ENCODE measurements around the gene SSTR3. TPM values are rescaled to one million over a fixed set of nuclear protein-coding genes. Genes with fewer than 3 reads are reported as not detected.
A peak's percentile ranks its signal among the peaks of the same experiment; 100 is the strongest.

The SSTR3 gene
- total and polyA plus RNA-seq, 2 of the 13 experiments (the other 11 are each of a cell fraction or from before 2014, with no cell fraction given), result 0.08 to 0.64 TPM

DNA sequence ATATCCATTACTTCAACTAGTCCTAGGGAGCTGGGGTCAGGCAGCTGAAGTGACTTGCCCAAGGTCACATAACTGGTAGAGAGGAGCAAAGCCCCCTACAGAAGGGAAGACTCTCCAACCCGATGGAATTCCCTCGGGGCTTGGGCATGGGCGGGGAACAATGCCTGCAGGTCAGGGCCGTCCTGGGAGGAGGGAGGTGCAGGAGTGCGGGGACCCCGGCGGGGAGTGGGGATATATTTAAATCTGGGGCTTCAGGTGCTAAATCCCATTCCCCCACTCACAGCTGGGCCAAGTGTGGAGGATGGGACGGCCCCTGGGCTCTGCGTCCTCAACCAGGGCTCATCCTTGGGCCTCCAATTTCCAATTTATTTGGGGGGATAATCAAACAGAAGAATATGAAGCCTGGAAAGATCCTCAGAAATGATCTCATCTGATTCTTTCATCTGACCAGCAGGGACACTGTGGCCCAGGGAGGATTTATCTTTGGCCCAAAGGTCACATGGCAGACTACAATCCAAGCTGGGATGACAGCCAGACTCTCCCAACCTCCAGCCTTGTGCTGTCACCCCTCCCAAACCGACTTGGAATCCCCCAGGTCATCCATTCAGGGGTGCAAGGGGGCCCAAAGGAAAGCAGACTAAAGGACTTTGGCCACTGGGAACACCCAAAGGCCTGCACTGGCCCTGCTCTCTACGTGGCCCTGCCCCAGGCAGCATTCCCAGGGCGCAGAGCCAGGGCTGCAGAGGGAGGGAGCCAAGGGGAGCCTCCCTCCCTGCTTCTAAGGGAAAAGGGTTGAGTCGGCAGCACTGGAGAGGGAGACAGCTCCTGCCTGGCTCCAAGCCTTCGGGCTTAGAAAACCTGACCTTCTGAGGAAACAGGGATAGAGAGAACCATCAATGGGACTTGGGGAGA lies 15.5 kb downstream of the SSTR3 start (continued):
- TF ChIP-seq, protein P1, sequence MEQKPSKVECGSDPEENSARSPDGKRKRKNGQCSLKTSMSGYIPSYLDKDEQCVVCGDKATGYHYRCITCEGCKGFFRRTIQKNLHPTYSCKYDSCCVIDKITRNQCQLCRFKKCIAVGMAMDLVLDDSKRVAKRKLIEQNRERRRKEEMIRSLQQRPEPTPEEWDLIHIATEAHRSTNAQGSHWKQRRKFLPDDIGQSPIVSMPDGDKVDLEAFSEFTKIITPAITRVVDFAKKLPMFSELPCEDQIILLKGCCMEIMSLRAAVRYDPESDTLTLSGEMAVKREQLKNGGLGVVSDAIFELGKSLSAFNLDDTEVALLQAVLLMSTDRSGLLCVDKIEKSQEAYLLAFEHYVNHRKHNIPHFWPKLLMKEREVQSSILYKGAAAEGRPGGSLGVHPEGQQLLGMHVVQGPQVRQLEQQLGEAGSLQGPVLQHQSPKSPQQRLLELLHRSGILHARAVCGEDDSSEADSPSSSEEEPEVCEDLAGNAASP (CRISPR knock-in tag; IDR thresholded peaks at IDR 0.05; ENCODE audit: borderline replicate concordance), result no peak; the same call in 1 of the 2 replicates
- TF ChIP-seq MXI1 (IDR thresholded peaks at IDR 0.05; ENCODE audit: borderline replicate concordance, low read depth, low read length) (no peak), LCORL (IDR thresholded peaks at IDR 0.05) (no peak), LCORL (CRISPR knock-in tag; IDR thresholded peaks at IDR 0.05) (peak; percentile 100), ZBTB1 (CRISPR knock-in tag; IDR thresholded peaks at IDR 0.05; ENCODE audit: borderline replicate concordance) (no peak), YY1 (IDR thresholded peaks at IDR 0.05; ENCODE audit: insufficient read depth, insufficient replicate concordance, low read depth, low read length) (no peak), PCBP1 (IDR thresholded peaks at IDR 0.05; ENCODE audit: borderline replicate concordance, low read depth, low read length) (no peak), NFKB2 (CRISPR knock-in tag; IDR thresholded peaks at IDR 0.05; ENCODE audit: borderline replicate concordance) (peak; percentile 40; the same call in 1 of the 2 replicates), ZNF329 (CRISPR knock-in tag; IDR thresholded peaks at IDR 0.05; ENCODE audit: low read depth) (no peak)
- TF ChIP-seq, protein P2, sequence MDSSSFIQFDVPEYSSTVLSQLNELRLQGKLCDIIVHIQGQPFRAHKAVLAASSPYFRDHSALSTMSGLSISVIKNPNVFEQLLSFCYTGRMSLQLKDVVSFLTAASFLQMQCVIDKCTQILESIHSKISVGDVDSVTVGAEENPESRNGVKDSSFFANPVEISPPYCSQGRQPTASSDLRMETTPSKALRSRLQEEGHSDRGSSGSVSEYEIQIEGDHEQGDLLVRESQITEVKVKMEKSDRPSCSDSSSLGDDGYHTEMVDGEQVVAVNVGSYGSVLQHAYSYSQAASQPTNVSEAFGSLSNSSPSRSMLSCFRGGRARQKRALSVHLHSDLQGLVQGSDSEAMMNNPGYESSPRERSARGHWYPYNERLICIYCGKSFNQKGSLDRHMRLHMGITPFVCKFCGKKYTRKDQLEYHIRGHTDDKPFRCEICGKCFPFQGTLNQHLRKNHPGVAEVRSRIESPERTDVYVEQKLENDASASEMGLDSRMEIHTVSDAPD (CRISPR knock-in tag; IDR thresholded peaks at IDR 0.05), result no peak
- TF ChIP-seq, protein P3, sequence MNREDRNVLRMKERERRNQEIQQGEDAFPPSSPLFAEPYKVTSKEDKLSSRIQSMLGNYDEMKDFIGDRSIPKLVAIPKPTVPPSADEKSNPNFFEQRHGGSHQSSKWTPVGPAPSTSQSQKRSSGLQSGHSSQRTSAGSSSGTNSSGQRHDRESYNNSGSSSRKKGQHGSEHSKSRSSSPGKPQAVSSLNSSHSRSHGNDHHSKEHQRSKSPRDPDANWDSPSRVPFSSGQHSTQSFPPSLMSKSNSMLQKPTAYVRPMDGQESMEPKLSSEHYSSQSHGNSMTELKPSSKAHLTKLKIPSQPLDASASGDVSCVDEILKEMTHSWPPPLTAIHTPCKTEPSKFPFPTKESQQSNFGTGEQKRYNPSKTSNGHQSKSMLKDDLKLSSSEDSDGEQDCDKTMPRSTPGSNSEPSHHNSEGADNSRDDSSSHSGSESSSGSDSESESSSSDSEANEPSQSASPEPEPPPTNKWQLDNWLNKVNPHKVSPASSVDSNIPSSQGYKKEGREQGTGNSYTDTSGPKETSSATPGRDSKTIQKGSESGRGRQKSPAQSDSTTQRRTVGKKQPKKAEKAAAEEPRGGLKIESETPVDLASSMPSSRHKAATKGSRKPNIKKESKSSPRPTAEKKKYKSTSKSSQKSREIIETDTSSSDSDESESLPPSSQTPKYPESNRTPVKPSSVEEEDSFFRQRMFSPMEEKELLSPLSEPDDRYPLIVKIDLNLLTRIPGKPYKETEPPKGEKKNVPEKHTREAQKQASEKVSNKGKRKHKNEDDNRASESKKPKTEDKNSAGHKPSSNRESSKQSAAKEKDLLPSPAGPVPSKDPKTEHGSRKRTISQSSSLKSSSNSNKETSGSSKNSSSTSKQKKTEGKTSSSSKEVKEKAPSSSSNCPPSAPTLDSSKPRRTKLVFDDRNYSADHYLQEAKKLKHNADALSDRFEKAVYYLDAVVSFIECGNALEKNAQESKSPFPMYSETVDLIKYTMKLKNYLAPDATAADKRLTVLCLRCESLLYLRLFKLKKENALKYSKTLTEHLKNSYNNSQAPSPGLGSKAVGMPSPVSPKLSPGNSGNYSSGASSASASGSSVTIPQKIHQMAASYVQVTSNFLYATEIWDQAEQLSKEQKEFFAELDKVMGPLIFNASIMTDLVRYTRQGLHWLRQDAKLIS (CRISPR knock-in tag; IDR thresholded peaks at IDR 0.05), result no peak
- TF ChIP-seq, protein P4, sequence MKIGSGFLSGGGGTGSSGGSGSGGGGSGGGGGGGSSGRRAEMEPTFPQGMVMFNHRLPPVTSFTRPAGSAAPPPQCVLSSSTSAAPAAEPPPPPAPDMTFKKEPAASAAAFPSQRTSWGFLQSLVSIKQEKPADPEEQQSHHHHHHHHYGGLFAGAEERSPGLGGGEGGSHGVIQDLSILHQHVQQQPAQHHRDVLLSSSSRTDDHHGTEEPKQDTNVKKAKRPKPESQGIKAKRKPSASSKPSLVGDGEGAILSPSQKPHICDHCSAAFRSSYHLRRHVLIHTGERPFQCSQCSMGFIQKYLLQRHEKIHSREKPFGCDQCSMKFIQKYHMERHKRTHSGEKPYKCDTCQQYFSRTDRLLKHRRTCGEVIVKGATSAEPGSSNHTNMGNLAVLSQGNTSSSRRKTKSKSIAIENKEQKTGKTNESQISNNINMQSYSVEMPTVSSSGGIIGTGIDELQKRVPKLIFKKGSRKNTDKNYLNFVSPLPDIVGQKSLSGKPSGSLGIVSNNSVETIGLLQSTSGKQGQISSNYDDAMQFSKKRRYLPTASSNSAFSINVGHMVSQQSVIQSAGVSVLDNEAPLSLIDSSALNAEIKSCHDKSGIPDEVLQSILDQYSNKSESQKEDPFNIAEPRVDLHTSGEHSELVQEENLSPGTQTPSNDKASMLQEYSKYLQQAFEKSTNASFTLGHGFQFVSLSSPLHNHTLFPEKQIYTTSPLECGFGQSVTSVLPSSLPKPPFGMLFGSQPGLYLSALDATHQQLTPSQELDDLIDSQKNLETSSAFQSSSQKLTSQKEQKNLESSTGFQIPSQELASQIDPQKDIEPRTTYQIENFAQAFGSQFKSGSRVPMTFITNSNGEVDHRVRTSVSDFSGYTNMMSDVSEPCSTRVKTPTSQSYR (CRISPR knock-in tag; IDR thresholded peaks at IDR 0.05; ENCODE audit: borderline replicate concordance), result no peak
- TF ChIP-seq, protein P5, sequence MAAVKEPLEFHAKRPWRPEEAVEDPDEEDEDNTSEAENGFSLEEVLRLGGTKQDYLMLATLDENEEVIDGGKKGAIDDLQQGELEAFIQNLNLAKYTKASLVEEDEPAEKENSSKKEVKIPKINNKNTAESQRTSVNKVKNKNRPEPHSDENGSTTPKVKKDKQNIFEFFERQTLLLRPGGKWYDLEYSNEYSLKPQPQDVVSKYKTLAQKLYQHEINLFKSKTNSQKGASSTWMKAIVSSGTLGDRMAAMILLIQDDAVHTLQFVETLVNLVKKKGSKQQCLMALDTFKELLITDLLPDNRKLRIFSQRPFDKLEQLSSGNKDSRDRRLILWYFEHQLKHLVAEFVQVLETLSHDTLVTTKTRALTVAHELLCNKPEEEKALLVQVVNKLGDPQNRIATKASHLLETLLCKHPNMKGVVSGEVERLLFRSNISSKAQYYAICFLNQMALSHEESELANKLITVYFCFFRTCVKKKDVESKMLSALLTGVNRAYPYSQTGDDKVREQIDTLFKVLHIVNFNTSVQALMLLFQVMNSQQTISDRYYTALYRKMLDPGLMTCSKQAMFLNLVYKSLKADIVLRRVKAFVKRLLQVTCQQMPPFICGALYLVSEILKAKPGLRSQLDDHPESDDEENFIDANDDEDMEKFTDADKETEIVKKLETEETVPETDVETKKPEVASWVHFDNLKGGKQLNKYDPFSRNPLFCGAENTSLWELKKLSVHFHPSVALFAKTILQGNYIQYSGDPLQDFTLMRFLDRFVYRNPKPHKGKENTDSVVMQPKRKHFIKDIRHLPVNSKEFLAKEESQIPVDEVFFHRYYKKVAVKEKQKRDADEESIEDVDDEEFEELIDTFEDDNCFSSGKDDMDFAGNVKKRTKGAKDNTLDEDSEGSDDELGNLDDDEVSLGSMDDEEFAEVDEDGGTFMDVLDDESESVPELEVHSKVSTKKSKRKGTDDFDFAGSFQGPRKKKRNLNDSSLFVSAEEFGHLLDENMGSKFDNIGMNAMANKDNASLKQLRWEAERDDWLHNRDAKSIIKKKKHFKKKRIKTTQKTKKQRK (IDR thresholded peaks at IDR 0.05; ENCODE audit: low read length), result no peak
